Measurements from ENCODE around the gene GOT2.
"Not testable (repeated sequence)": the region's sequence is repeated elsewhere in the genome, so short reads cannot be mapped to it uniquely, and the experiment has no call there.

The GOT2 gene

GRCh38 chr16:58716468-58716867 is 17.6 kb downstream of the GOT2 start:
- no peak for DNase-seq

GRCh38 chr16:58713742-58714141 is 20.4 kb downstream of the GOT2 start:
- DNase-seq, result no peak

- no peak for DNase-seq
These were observed 24.8 kb downstream of the GOT2 start for GRCh38 chr16:58709333-58709732.

- DNase-seq, result no peak
These were observed 35.0 kb downstream of the GOT2 start for GRCh38 chr16:58699151-58699550.

- DNase-seq, result no peak
These were observed 38.7 kb downstream of the GOT2 start for GRCh38 chr16:58695368-58695767.

- no peak for DNase-seq
These were observed 41.7 kb downstream of the GOT2 start for GRCh38 chr16:58692450-58692849.

GRCh38 chr16:58686985-58687706 is 47.0 kb downstream of the GOT2 start:
- not testable (repeated sequence) for DNase-seq

- DNase-seq, result no peak
These were observed 49.0 kb downstream of the GOT2 start for GRCh38 chr16:58685084-58685449.

- DNase-seq, result peak; percentile 80
These were observed 49.6 kb downstream of the GOT2 start, which contains the start of gene SLC38A7 for GRCh38 chr16:58684354-58685083. Gene SLC38A7, minus strand, starts transcription at chr16:58684770. Its CDS starts 4,644 bp downstream, at chr16:58680126.

- DNase-seq, result no peak
These were observed 50.1 kb downstream of the GOT2 start for GRCh38 chr16:58684001-58684353.

GRCh38 chr16:58679763-58680162 is 54.4 kb downstream of the GOT2 start:
- no peak for DNase-seq

GRCh38 chr16:58678716-58679115 is 55.4 kb downstream of the GOT2 start:
- no peak for DNase-seq

GRCh38 chr16:58678269-58678668 is 55.8 kb downstream of the GOT2 start:
- no peak for DNase-seq

GRCh38 chr16:58670946-58671583 is 63.1 kb downstream of the GOT2 start:
- no peak for DNase-seq

GRCh38 chr16:58670177-58670576 is 63.9 kb downstream of the GOT2 start:
- DNase-seq, result no peak

- DNase-seq, result no peak
These were observed 68.9 kb downstream of the GOT2 start for GRCh38 chr16:58665200-58665599.

GRCh38 chr16:58661199-58661830 is 72.8 kb downstream of the GOT2 start:
- DNase-seq, result peak; percentile 8

GRCh38 chr16:58659911-58660310 is 74.2 kb downstream of the GOT2 start:
- not testable (repeated sequence) for DNase-seq

GRCh38 chr16:58658796-58659211 is 75.3 kb downstream of the GOT2 start:
- no peak for DNase-seq

Data from CD4-positive, alpha-beta T cell treated with Interleukin-6 for 4 hours (primary cell).